Inflammatory macrophage (primary cell): ENCODE data around the gene ZNF550.

Experiments
- DNase-seq, 2 donors: peaks; one replicate each; pipeline ENCODE4 v3.0.0-alpha.2; 2020 to 2022
- total RNA-seq, 18 experiments: gene quantifications; one replicate each; lab custom pipeline; 2026; ENCODE audit warnings: mixed read lengths in 6 of 18, inconsistent platforms in 2 of 18; lab: John Stamatoyannopoulos, UW

The ZNF550 gene
- total RNA-seq: 0.89 to 7.6 (median 4.6) reads per million in 18 experiments

- peak; percentile 79 to 87 for DNase-seq
Measured at GRCh38 chr19:57559404-57560025, at the start of gene ZNF550. ZNF550 (minus strand) TSS chr19:57559863; CDS start chr19:57559682, 181 bp downstream.

GRCh38 chr19:57606931-57607330, 47.3 kb upstream of the ZNF550 start:
- no peak for DNase-seq

GRCh38 chr19:57599761-57600383, 40.2 kb upstream of the ZNF550 start, which contains the start of gene ZNF530:
ZNF530 (plus strand) TSS chr19:57599885; CDS start chr19:57604346, 4,461 bp downstream.
- peak; percentile 93 to 94 for DNase-seq

- DNase-seq: no peak
Measured at GRCh38 chr19:57599377-57599760, 39.7 kb upstream of the ZNF550 start.

GRCh38 chr19:57587529-57587928, 27.9 kb upstream of the ZNF550 start:
- no peak for DNase-seq

- peak; percentile 92 to 94 for DNase-seq
Measured at GRCh38 chr19:57583521-57584416, 24.1 kb upstream of the ZNF550 start, which contains the start of gene ZIK1. ZIK1 (plus strand) TSS chr19:57584145; CDS start chr19:57584357, 212 bp downstream.

GRCh38 chr19:57583104-57583520, 23.4 kb upstream of the ZNF550 start:
- DNase-seq: no peak

GRCh38 chr19:57578487-57579205, 19.0 kb upstream of the ZNF550 start, which contains the start of gene ZNF416:
ZNF416 (minus strand) TSS chr19:57578911; CDS start chr19:57578704, 207 bp downstream.
- DNase-seq: peak; percentile 99

- DNase-seq: no peak
Measured at GRCh38 chr19:57576661-57577060, 17.0 kb upstream of the ZNF550 start.

GRCh38 chr19:57572415-57572947, 12.8 kb upstream of the ZNF550 start:
- no peak for DNase-seq

GRCh38 chr19:57570707-57571106, 11.0 kb upstream of the ZNF550 start:
- no peak for DNase-seq

- peak in 1 of 2 donors; percentile 47 for DNase-seq
Measured at GRCh38 chr19:57566396-57567265, 7.0 kb upstream of the ZNF550 start.

- DNase-seq: no peak
Measured at GRCh38 chr19:57563547-57563946, 3.9 kb upstream of the ZNF550 start.

GRCh38 chr19:57560049-57560491, 407 bp upstream of the ZNF550 start:
- DNase-seq: no peak

- peak in 1 of 2 donors; percentile 13 for DNase-seq
Measured at GRCh38 chr19:57559008-57559403, 657 bp downstream of the ZNF550 start.

- no peak for DNase-seq
Measured at GRCh38 chr19:57558525-57558924, 1.1 kb downstream of the ZNF550 start.

- no peak for DNase-seq
Measured at GRCh38 chr19:57557659-57558058, 2.0 kb downstream of the ZNF550 start.

- DNase-seq: no peak
Measured at GRCh38 chr19:57552432-57552831, 7.2 kb downstream of the ZNF550 start.

- no peak for DNase-seq
Measured at GRCh38 chr19:57546513-57546912, 13.2 kb downstream of the ZNF550 start.

GRCh38 chr19:57537953-57538547, 21.6 kb downstream of the ZNF550 start:
- DNase-seq: no peak
